OCI-LY3 (cell line): ENCODE data around the gene HID1.
A peak's percentile ranks its signal among the peaks of the same experiment; 100 is the strongest.

Experiments used
- EZH2phosphoT487 ChIP-seq: fragments of 200-600 bp; shearing (Covaris generic); IDR thresholded peaks from 2 replicates; pipeline ENCODE4 v1.6.1; 2018; ENCODE audit warnings: antibody characterized with exemption, mixed run types, low read depth
- TF ChIP-seq, protein P1 (sequence below): fragments of 200-600, 300-600 bp; sonication (generic); IDR thresholded peaks from 2 replicates; pipeline ENCODE4 v1.5.1; 2014; ENCODE audit warnings: antibody characterized with exemption, low read length, low read depth

- TF ChIP-seq, protein P1, sequence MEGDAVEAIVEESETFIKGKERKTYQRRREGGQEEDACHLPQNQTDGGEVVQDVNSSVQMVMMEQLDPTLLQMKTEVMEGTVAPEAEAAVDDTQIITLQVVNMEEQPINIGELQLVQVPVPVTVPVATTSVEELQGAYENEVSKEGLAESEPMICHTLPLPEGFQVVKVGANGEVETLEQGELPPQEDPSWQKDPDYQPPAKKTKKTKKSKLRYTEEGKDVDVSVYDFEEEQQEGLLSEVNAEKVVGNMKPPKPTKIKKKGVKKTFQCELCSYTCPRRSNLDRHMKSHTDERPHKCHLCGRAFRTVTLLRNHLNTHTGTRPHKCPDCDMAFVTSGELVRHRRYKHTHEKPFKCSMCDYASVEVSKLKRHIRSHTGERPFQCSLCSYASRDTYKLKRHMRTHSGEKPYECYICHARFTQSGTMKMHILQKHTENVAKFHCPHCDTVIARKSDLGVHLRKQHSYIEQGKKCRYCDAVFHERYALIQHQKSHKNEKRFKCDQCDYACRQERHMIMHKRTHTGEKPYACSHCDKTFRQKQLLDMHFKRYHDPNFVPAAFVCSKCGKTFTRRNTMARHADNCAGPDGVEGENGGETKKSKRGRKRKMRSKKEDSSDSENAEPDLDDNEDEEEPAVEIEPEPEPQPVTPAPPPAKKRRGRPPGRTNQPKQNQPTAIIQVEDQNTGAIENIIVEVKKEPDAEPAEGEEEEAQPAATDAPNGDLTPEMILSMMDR, result peak; percentile 44
- TF ChIP-seq EZH2phosphoT487, result no peak
These were observed 48.9 kb downstream of the HID1 start for GRCh38 chr17:74923538-74924249.
